Type B pancreatic cell (in vitro differentiated cells): Measurements from ENCODE around the gene TOP2A. TPM values are rescaled to one million over a fixed set of nuclear protein-coding genes. Genes with fewer than 3 reads are reported as not detected.
A peak's percentile ranks its signal among the peaks of the same experiment; 100 is the strongest.

ENCODE experiments used
- DNase-seq: peaks from one replicate; pipeline ENCODE4 v3.0.0; 2021; ENCODE audit warnings: mixed read lengths; ENCODE audit not compliant: unreplicated experiment; ENCODE audit errors: extremely low spot score
- H3K27ac Mint-ChIP-seq: 2 replicates; pipeline ENCODE4 v1.8.0; 2021; ENCODE audit warnings: mild to moderate bottlenecking, mixed read lengths
- H3K27me3 Mint-ChIP-seq: 2 replicates; pipeline ENCODE4 v1.8.0; 2021; ENCODE audit warnings: mixed read lengths
- H3K36me3 Mint-ChIP-seq: 2 replicates; pipeline ENCODE4 v1.8.0; 2021; ENCODE audit warnings: mixed read lengths
- H3K4me1 Mint-ChIP-seq: one replicate; pipeline ENCODE4 v1.8.0; 2021; ENCODE audit warnings: mixed read lengths; ENCODE audit not compliant: unreplicated experiment
- H3K4me3 Mint-ChIP-seq: 2 replicates; pipeline ENCODE4 v1.8.0; 2021; ENCODE audit warnings: mild to moderate bottlenecking, mixed read lengths
- H3K9me3 Mint-ChIP-seq: 2 replicates; pipeline ENCODE4 v1.8.0; 2021; ENCODE audit warnings: mixed read lengths
- total RNA-seq: library from RNA; stranded (reverse); gene quantifications from 2 replicates; pipeline ENCODE4 v1.2.1, GENCODE V29; 2021; ENCODE audit warnings: low replicate concordance
- TF ChIP-seq, protein P1 (sequence below): fragments of 200-600 bp; sonication (generic); conservative IDR thresholded peaks from 2 replicates; pipeline ENCODE4 v1.5.0; 2021; ENCODE audit warnings: antibody characterized with exemption, mild to moderate bottlenecking

Gene TOP2A
- total RNA-seq, 1 donor from 2014 or later: 248 TPM

DNA sequence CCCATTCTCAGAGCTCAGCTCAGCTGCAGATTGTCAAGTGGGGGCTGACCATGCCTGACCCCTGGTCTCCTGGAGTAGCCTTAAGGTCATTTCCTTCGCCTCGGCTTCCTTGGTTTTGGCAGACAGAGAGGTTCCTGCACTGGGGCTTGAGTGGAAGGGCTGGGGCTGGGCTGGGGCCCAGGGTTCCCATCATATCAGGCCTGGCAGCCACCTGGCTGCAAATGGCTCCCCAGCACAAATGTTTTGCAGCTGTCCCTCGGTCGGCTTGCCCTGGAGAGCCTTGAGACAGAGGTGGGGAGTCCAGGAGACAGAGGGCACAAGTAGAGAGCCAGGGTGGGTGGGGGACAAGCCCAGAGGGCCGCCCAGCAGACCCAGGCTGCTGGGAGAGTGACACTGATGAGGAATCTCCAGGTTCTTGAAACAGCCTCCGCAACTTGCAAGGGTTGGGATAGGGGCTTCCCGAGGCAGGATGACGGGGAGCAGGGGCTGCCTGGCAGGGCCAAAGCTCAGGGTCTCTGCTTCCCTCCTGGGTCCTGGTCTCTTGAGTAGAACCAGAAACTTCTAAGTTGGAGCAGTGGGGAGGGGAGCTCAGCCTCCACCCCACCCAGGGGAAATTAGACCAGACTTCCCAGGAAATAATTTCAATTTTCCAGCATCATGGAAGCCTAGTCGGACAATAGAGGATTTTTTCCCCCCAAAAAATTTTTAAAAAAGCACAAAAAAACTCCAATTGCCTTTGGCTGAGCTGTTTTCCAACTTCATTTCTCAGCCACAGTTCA lies 44.8 kb upstream of the TOP2A start:
- peak overlapping the region; percentile 61 for H3K4me3 Mint-ChIP-seq
- no peaks in the 10 kb centered on the region for H3K9me3 Mint-ChIP-seq
- no peak for DNase-seq
- H3K27me3 Mint-ChIP-seq: peaks cover 8% of the 10 kb centered on the region
- H3K27ac Mint-ChIP-seq: peak overlapping the region; percentile 48
- TF ChIP-seq, protein P1, sequence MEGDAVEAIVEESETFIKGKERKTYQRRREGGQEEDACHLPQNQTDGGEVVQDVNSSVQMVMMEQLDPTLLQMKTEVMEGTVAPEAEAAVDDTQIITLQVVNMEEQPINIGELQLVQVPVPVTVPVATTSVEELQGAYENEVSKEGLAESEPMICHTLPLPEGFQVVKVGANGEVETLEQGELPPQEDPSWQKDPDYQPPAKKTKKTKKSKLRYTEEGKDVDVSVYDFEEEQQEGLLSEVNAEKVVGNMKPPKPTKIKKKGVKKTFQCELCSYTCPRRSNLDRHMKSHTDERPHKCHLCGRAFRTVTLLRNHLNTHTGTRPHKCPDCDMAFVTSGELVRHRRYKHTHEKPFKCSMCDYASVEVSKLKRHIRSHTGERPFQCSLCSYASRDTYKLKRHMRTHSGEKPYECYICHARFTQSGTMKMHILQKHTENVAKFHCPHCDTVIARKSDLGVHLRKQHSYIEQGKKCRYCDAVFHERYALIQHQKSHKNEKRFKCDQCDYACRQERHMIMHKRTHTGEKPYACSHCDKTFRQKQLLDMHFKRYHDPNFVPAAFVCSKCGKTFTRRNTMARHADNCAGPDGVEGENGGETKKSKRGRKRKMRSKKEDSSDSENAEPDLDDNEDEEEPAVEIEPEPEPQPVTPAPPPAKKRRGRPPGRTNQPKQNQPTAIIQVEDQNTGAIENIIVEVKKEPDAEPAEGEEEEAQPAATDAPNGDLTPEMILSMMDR: no peak
- peaks cover 47% of the 10 kb centered on the region for H3K4me1 Mint-ChIP-seq
- H3K36me3 Mint-ChIP-seq: no peaks in the 10 kb centered on the region

DNA sequence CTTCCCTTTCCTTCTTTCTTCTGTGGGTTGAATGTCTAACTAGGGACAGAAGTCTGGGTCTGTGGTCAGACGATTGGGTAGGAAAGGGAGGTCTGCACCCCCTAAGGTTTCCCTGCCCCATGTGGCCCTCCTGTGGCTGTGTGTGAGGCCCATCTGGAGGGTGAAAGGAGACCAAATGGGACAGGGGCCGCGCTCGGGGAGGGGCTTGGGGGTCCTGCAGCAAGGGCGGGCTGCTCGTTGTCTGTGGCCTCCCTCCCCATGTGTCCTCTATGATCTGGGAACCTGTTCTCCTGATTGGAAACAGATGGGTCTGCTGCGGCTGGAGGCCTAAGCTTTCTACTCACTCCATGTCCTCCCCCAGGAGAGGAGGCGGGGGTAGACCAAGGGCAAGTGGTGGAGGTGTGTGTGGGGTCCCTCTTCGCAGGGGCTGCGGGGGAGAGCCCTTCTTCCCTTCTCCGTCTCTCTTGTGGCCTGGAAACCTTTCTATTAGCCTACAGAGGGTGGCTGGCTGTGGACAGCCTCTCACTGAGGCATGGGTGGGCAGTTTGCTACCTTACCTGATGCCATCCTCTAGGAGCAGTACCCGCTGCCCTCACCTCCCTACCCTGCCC lies 44.1 kb upstream of the TOP2A start:
- no peaks in the 10 kb centered on the region for H3K9me3 Mint-ChIP-seq
- peak overlapping the region; percentile 61 for H3K4me3 Mint-ChIP-seq
- TF ChIP-seq, protein P1: no peak
- H3K27ac Mint-ChIP-seq: peak overlapping the region; percentile 34
- H3K4me1 Mint-ChIP-seq: peaks cover 50% of the 10 kb centered on the region
- peaks cover 8% of the 10 kb centered on the region for H3K27me3 Mint-ChIP-seq
- DNase-seq: no peak
- no peaks in the 10 kb centered on the region for H3K36me3 Mint-ChIP-seq

DNA sequence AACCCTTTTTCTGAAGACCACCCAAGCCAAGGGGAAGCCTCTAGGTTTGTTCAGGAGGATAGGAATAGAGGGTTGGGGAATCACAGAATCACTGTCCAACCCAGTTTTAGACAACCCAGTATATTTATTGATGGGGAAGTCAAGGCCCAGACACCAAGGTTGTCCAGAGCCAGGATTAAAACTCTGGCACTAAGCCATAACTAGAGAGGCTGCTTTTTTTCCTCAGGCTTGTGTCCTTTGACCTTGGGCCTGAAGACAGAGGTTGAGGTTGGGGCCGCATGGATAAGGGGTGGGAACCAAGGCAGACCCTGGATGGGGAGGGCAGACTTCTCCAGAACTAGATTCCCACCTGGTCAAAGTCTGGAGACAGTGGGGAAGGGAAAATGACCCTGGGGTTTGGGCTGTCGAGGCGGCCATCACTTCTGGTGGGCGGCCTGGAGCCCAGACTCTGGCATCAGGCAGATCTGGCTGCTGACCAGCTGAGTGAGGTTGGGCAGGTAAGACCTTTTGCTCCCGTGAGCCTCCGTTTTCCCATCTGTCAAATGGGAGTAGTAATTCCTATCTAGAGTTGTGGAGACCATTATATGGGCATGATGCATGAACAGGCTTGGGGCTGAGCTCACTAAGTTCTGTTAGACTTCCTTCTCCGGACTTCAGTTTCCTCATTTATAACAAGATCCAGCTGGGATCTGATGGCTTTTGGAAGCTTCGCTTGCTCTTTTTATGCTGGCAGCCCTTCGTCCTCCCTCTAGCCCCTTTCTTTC lies 43.5 kb upstream of the TOP2A start:
- no peak for DNase-seq
- H3K27me3 Mint-ChIP-seq: peaks cover 8% of the 10 kb centered on the region
- H3K9me3 Mint-ChIP-seq: no peaks in the 10 kb centered on the region
- H3K4me1 Mint-ChIP-seq: peaks cover 52% of the 10 kb centered on the region
- H3K36me3 Mint-ChIP-seq: no peaks in the 10 kb centered on the region
- TF ChIP-seq, protein P1: no peak
- H3K27ac Mint-ChIP-seq: peak overlapping the region; percentile 34
- peak overlapping the region; percentile 16 for H3K4me3 Mint-ChIP-seq

DNA sequence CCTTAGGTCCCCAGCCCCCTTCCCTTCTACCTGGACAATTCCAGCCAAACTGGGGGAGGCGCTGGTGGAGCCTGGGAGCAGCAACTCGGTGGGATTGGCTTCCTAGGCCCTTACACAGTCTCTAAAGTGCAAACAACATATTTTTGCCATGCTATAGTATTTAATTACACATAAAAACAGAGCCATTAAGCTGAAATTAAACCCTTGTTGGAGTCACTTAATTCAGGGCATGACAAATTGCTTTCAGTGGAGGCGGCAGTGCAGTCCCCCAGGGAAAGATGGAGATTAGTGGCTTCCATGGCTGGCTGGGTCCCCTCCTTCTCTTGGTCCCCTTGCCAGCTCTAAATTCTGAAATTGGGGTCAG lies 42.9 kb upstream of the TOP2A start:
- Mint-ChIP-seq H3K9me3 (no peaks in the 10 kb centered on the region), H3K4me1 (peaks cover 52% of the 10 kb centered on the region), H3K27ac (no peak overlapping the region)

More for the DNA sequence above, 42.9 kb upstream of the TOP2A start:
- Mint-ChIP-seq H3K4me3 (no peak overlapping the region), H3K27me3 (peaks cover 8% of the 10 kb centered on the region), H3K36me3 (peaks cover 5% of the 10 kb centered on the region)
- TF ChIP-seq, protein P1: no peak
- DNase-seq: no peak
